Measurements from ENCODE around the gene CAPG.
A peak's percentile ranks its signal among the peaks of the same experiment; 100 is the strongest.

The CAPG gene

GRCh38 chr2:85436836-85437487, 26.8 kb upstream of the CAPG start:
- Histone ChIP-seq H3K9me3 (ENCODE audit: control insufficient read depth, insufficient read depth, low read depth, low read length) (no peaks in the 10 kb centered on the region), H3K4me3 (ENCODE audit: low read depth, low read length) (no peak overlapping the region), H3K36me3 (ENCODE audit: control insufficient read depth in 2 of 2, insufficient read depth in 1 of 2, low read length in 2 of 2) (no peaks in the 10 kb centered on the region), H3K27ac (ENCODE audit: extremely low read depth, low read depth, low read length) (peak overlapping the region; percentile 84), H3K4me1 (ENCODE audit: control insufficient read depth, insufficient read depth, low read length) (peaks cover 6% of the 10 kb centered on the region)
- TF ChIP-seq ZBTB20 (tag by site-specific recombination; IDR thresholded peaks at IDR 0.05) (peak; percentile 49; the same call in 1 of the 2 replicates), ZNF747 (tag by site-specific recombination; IDR thresholded peaks at IDR 0.05) (no peak), ZBTB17 (tag by site-specific recombination; IDR thresholded peaks at IDR 0.05) (peak; percentile 48; the same call in 1 of the 2 replicates), ZNF645 (tag by site-specific recombination; IDR thresholded peaks at IDR 0.05) (no peak), ZNF510 (tag by site-specific recombination; IDR thresholded peaks at IDR 0.05; ENCODE audit: insufficient replicate concordance) (no peak), MYNN (tag by site-specific recombination; IDR thresholded peaks at IDR 0.05; ENCODE audit: borderline replicate concordance) (0 out of 2 replicates have a peak, but pooled peaks have one; percentile 9), SCRT2 (tag by site-specific recombination; IDR thresholded peaks at IDR 0.05) (0 out of 2 replicates have a peak, but pooled peaks have one; percentile 21), PATZ1 (tag by site-specific recombination; IDR thresholded peaks at IDR 0.05) (0 out of 2 replicates have a peak, but pooled peaks have one; percentile 7), ZFHX2 (tag by site-specific recombination; conservative IDR thresholded peaks at IDR 0.05) (peak; percentile 64), ZNF335 (tag by site-specific recombination; conservative IDR thresholded peaks at IDR 0.05) (peak; percentile 62), ZSCAN5A (tag by site-specific recombination; IDR thresholded peaks at IDR 0.05) (no peak), ZBTB6 (tag by site-specific recombination; IDR thresholded peaks at IDR 0.05) (0 out of 2 replicates have a peak, but pooled peaks have one; percentile 5)
- ChIA-PET CTCF (interaction anchor here (1.1 kb wide), 1 partner anchor 54 kb away, joined by 3 read pairs; no protein-coding TSS in a partner anchor), POLR2A (interaction anchor here (0.9 to 3.0 kb wide), 7 partner anchors 8 to 109 kb away, joined by 3 to 25 read pairs (median 6); partner anchors contain the start of genes MAT2A and SH2D6)

- TF ChIP-seq CTCF (tag by site-specific recombination; IDR thresholded peaks at IDR 0.05) (peak; percentile 42; the same call in 1 of the 2 replicates), ZNF112 (tag by site-specific recombination; IDR thresholded peaks at IDR 0.05) (no peak), SP2 (tag by site-specific recombination; IDR thresholded peaks at IDR 0.05) (0 out of 2 replicates have a peak, but pooled peaks have one; percentile 19), ZNF776 (tag by site-specific recombination; IDR thresholded peaks at IDR 0.05; ENCODE audit: borderline replicate concordance) (no peak), ZNF473 (tag by site-specific recombination; IDR thresholded peaks at IDR 0.05) (no peak), ZNF529 (tag by site-specific recombination; IDR thresholded peaks at IDR 0.05; ENCODE audit: insufficient replicate concordance) (peak; percentile 18)
- ChIA-PET CTCF (interaction anchor here (1.1 kb wide), 1 partner anchor 55 kb away, joined by 3 read pairs; no protein-coding TSS in a partner anchor), POLR2A (interaction anchor here (0.6 to 3.0 kb wide), 3 partner anchors 103 to 110 kb away, joined by 3 to 25 read pairs (median 4); partner anchors contain the start of gene MAT2A)
- Histone ChIP-seq H3K4me1 (ENCODE audit: control insufficient read depth, insufficient read depth, low read length) (peaks cover 6% of the 10 kb centered on the region), H3K4me3 (ENCODE audit: low read depth, low read length) (no peak overlapping the region), H3K36me3 (ENCODE audit: control insufficient read depth in 2 of 2, insufficient read depth in 1 of 2, low read length in 2 of 2) (no peaks in the 10 kb centered on the region), H3K27ac (ENCODE audit: extremely low read depth, low read depth, low read length) (peak overlapping the region; percentile 84; the same call in 1 of the 2 replicates), H3K9me3 (ENCODE audit: control insufficient read depth, insufficient read depth, low read depth, low read length) (no peaks in the 10 kb centered on the region)
Measured at GRCh38 chr2:85435981-85436835, 26.0 kb upstream of the CAPG start.

Measured in HEK293 (cell line).